Uterus (tissue), 2 donors: ENCODE results near the gene REEP3.

Experiments
- POLR2A ChIP-seq, 2 donors: fragments of 450-650 bp; IDR thresholded peaks; one replicate each; pipeline ENCODE4 v1.6.1; 2016; ENCODE audit warnings: antibody characterized with exemption in 2 of 2, mild to moderate bottlenecking in 1 of 2, moderate library complexity in 1 of 2
- TF ChIP-seq, protein P1 (sequence below), 4 experiments: fragments of 200-600 bp in 2 of 4; fragments of 450-650 bp in 2 of 4; sonication (generic) in 2 of 4; IDR thresholded peaks; one replicate each; pipeline ENCODE4 v1.5.1; 2016 to 2019; ENCODE audit warnings: antibody characterized with exemption in 4 of 4, mild to moderate bottlenecking in 2 of 4, moderate library complexity in 1 of 4

DNA sequence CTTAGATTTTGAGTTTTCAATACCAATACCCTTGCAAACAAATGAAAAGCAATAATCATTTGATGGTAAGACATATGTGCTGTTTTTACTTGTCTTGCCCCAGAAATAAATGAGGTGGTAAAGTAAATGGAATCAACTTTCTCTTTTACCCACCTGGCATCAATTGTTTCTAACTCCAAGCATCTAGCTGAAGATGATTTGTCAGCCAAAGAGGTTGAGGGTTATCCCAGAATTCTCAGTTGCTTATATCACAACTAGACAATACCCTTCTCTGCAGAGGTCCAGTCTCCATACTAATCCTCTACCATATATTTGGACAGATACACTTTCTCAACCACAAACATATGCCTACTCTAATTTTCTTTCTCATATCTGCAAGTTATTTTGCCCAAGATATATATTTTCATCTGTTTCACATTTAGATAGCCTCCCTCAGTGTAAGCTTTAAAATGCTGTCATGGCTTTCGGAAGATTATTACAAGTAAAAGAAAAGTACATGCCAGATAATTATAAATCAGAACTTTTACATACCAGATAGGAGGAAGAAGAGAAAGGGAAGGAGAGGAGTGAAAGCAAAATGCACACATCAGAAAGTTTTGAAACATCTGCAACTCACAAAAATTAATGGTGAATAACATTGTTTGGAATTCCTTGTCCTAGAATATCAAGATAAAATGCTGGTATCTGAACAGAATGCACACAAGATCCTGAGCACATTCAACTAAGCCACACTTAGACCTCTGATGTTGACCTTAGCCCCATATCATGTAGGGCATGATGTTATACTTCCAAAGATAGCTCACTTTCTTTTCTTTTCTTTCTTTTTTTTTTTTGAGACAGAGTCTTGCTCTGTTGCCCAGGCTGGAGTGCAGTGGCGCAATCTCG is 146.6 kb downstream of the REEP3 start:
- TF ChIP-seq, protein P1, sequence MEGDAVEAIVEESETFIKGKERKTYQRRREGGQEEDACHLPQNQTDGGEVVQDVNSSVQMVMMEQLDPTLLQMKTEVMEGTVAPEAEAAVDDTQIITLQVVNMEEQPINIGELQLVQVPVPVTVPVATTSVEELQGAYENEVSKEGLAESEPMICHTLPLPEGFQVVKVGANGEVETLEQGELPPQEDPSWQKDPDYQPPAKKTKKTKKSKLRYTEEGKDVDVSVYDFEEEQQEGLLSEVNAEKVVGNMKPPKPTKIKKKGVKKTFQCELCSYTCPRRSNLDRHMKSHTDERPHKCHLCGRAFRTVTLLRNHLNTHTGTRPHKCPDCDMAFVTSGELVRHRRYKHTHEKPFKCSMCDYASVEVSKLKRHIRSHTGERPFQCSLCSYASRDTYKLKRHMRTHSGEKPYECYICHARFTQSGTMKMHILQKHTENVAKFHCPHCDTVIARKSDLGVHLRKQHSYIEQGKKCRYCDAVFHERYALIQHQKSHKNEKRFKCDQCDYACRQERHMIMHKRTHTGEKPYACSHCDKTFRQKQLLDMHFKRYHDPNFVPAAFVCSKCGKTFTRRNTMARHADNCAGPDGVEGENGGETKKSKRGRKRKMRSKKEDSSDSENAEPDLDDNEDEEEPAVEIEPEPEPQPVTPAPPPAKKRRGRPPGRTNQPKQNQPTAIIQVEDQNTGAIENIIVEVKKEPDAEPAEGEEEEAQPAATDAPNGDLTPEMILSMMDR (IDR thresholded peaks at IDR 0.05), result no peak
- no peak for TF ChIP-seq POLR2A (IDR thresholded peaks at IDR 0.05)
